NCI-H128 (cell line): ENCODE data around the gene CORO2B.

Experiments
- DNase-seq: peaks from one replicate; lab custom pipeline; 2025; ENCODE audit not compliant: unreplicated experiment; lab: John Stamatoyannopoulos, UW

CORO2B gene

GRCh38 chr15:68765602-68766368, 187.0 kb downstream of the CORO2B start:
- DNase-seq: no peak

GRCh38 chr15:68767833-68768232, 189.0 kb downstream of the CORO2B start:
- no peak for DNase-seq

GRCh38 chr15:68768321-68768720, 189.5 kb downstream of the CORO2B start:
- no peak for DNase-seq

GRCh38 chr15:68769702-68770101, 190.9 kb downstream of the CORO2B start:
- no peak for DNase-seq

- DNase-seq: no peak
Observed at GRCh38 chr15:68770216-68770615, 191.4 kb downstream of the CORO2B start.

- DNase-seq: no peak
Observed at GRCh38 chr15:68773036-68773435, 194.2 kb downstream of the CORO2B start.

- DNase-seq: no peak
Observed at GRCh38 chr15:68774120-68774519, 195.3 kb downstream of the CORO2B start.

GRCh38 chr15:68774521-68775235, 195.9 kb downstream of the CORO2B start:
- DNase-seq: no peak

GRCh38 chr15:68775236-68775577, 196.4 kb downstream of the CORO2B start:
- DNase-seq: no peak

- DNase-seq: no peak
Observed at GRCh38 chr15:68775671-68776476, 197.1 kb downstream of the CORO2B start.

GRCh38 chr15:68776477-68777270, 197.9 kb downstream of the CORO2B start:
- no peak for DNase-seq
